GM23248 (cell line): ENCODE data around the gene SEC61B. TPM values are rescaled to one million over a fixed set of nuclear protein-coding genes. Genes with fewer than 3 reads are reported as not detected.
"Not testable (repeated sequence)": the region's sequence is repeated elsewhere in the genome, so short reads cannot be mapped to it uniquely, and the experiment has no call there.

Experiments
- DNase-seq: peaks from one replicate; pipeline ENCODE4 v3.0.0-alpha.2; 2015
- H2AFZ ChIP-seq: fragments of 200-600 bp; sonication (generic); 2 replicates; pipeline ENCODE4 v1.6.1; 2016; ENCODE audit warnings: antibody characterized with exemption
- H3F3A ChIP-seq: fragments of 200-600 bp; sonication (generic); 2 replicates; pipeline ENCODE4 v1.6.1; 2016; ENCODE audit warnings: mild to moderate bottlenecking, antibody characterized with exemption, mixed run types; ENCODE audit not compliant: insufficient read depth
- H3K27ac ChIP-seq: fragments of 200-600 bp; sonication (generic); 2 replicates; pipeline ENCODE4 v1.5.1; 2016; ENCODE audit warnings: mild to moderate bottlenecking
- H3K27me3 ChIP-seq: fragments of 200-600 bp; sonication (generic); replicated peaks from 2 replicates; pipeline ENCODE4 v1.6.1; 2016; ENCODE audit warnings: mild to moderate bottlenecking; ENCODE audit not compliant: insufficient read depth
- H3K36me3 ChIP-seq: fragments of 200-600 bp; sonication (generic); 2 replicates; pipeline ENCODE4 v1.6.1; 2016; ENCODE audit warnings: low read depth, mild to moderate bottlenecking
- H3K4me1 ChIP-seq: fragments of 200-600 bp; sonication (generic); 2 replicates; pipeline ENCODE4 v1.6.1; 2016; ENCODE audit warnings: mild to moderate bottlenecking; ENCODE audit not compliant: insufficient read depth
- H3K4me2 ChIP-seq: fragments of 200-600 bp; sonication (generic); one replicate; pipeline ENCODE4 v1.6.1; 2016; ENCODE audit warnings: mild to moderate bottlenecking; ENCODE audit not compliant: unreplicated experiment
- H3K4me3 ChIP-seq: fragments of 200-600 bp; sonication (generic); 2 replicates; pipeline ENCODE4 v1.5.1; 2016; ENCODE audit warnings: mild to moderate bottlenecking
- H3K79me2 ChIP-seq: fragments of 200-600 bp; sonication (generic); 2 replicates; pipeline ENCODE4 v1.6.1; 2016; ENCODE audit warnings: mild to moderate bottlenecking; ENCODE audit not compliant: insufficient read depth
- H3K9ac ChIP-seq: fragments of 200-600 bp; sonication (generic); 2 replicates; pipeline ENCODE4 v1.6.1; 2016; ENCODE audit warnings: mild to moderate bottlenecking
- H3K9me2 ChIP-seq: fragments of 200-600 bp; sonication (generic); 2 replicates; pipeline ENCODE4 v1.6.1; 2016; ENCODE audit warnings: mixed run types, mild to moderate bottlenecking, moderate library complexity; ENCODE audit not compliant: insufficient read depth
- H3K9me3 ChIP-seq: fragments of 200-600 bp; sonication (generic); one replicate; pipeline ENCODE4 v1.6.1; 2017; ENCODE audit warnings: low read depth
- H4K20me1 ChIP-seq: fragments of 200-600 bp; sonication (generic); 2 replicates; pipeline ENCODE4 v1.6.0; 2016; ENCODE audit not compliant: insufficient read depth
- EZH2 ChIP-seq: fragments of 200-600 bp; sonication (generic); IDR thresholded peaks from 2 replicates; pipeline ENCODE4 v1.6.1; 2018; ENCODE audit warnings: antibody characterized with exemption, mild to moderate bottlenecking; ENCODE audit not compliant: insufficient read depth, poor library complexity, severe bottlenecking
- EZH2phosphoT487 ChIP-seq: fragments of 200-600 bp; sonication (generic); IDR thresholded peaks from 2 replicates; pipeline ENCODE4 v1.6.1; 2018; ENCODE audit warnings: antibody characterized with exemption, moderate library complexity, mild to moderate bottlenecking, low read depth; ENCODE audit not compliant: insufficient read depth
- WGBS, 2 experiments: methylation state at CpG; one replicate each; pipeline ENCODE4 v1.1.6; 2015 to 2017; ENCODE audit warnings: low lambda C conversion rate in 2 of 2, low coverage in 1 of 2; ENCODE audit errors: missing lambda C conversion rate in 2 of 2; 5-methylcytosine and 5-hydroxymethylcytosine counted together
- in situ Hi-C: fragments of 300-500 bp; cut with MboI; formaldehyde crosslinking; loops from 2 replicates; pipeline ENCODE4 v1.15.0; 2020
- polyA plus RNA-seq: library from polyadenylated mRNA; unstranded; fragments of >200 nt; fragmentation: Nextera tagmentation; extraction: Ambion mirVana; gene quantifications from 2 replicates; pipeline ENCODE4 v1.2.1, GENCODE V29; 2016
- total RNA-seq: library from RNA; depleted of rRNA; stranded (reverse); fragments of >200 nt; shearing (Covaris generic); gene quantifications from 2 replicates; pipeline ENCODE4 v1.2.3, GENCODE V29; 2014

The SEC61B gene
- total and polyA plus RNA-seq, 2 experiments from 2014 or later = 127 to 428 TPM

GRCh38 chr9:99231711-99232110, 9.6 kb downstream of the SEC61B start:
- in situ Hi-C loops = no loop called here
- Histone ChIP-seq H4K20me1 (peaks cover 3% of the 10 kb centered on the region; the same call in 1 of the 2 replicates), H3K27ac (no peak overlapping the region), H3K9me2 (no peaks in the 10 kb centered on the region), H3K9ac (no peak overlapping the region), H3K4me3 (no peak overlapping the region), H3K4me1 (no peaks in the 10 kb centered on the region), H3K4me2 (no peak overlapping the region), H2AFZ (no peak overlapping the region), H3K9me3 (no peaks in the 10 kb centered on the region), H3K36me3 (peaks cover 60% of the 10 kb centered on the region), H3K79me2 (peaks cover 51% of the 10 kb centered on the region), H3F3A (peaks cover 34% of the 10 kb centered on the region; the same call in 1 of the 2 replicates), H3K27me3 (no peaks in the 10 kb centered on the region)
- no peak for TF ChIP-seq EZH2
- TF ChIP-seq EZH2phosphoT487 = no peak
- DNase-seq = peak; percentile 47
- WGBS, 2 experiments = 49 to 62% methylated on average over 2 of the region's 2 CpGs

DNA sequence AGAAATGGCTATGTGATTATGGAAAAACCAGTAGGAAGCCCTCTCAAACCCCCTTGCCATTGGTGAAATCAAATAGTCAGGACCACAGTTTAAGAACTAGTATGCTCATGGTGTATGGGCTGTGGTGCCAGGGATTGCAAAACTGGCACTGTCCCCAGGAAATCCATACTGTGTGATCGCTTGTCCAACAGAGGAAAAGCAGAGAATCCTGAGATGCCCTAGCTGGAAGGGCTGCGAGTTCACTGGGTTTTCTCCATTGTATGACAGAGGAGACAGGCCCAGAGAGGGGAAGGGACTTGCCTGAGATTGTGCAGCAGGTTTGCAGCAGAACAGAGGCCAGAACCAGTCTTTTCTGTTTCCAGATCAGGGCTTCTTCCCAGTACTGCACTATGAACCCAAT, 12.5 kb downstream of the SEC61B start:
- H3F3A ChIP-seq = peaks cover 47% of the 10 kb centered on the region
- WGBS, 2 experiments = 100% methylated on average over 2 of the region's 2 CpGs
- H4K20me1 ChIP-seq = peaks cover 3% of the 10 kb centered on the region; the same call in 1 of the 2 replicates
- H3K27ac ChIP-seq = no peak overlapping the region
- H3K36me3 ChIP-seq = peaks cover 42% of the 10 kb centered on the region
- no peak overlapping the region for H3K4me3 ChIP-seq
- H3K9me3 ChIP-seq = no peaks in the 10 kb centered on the region
- no peak overlapping the region for H3K9ac ChIP-seq
- no peak for TF ChIP-seq EZH2
- TF ChIP-seq EZH2phosphoT487 = no peak
- peaks cover 22% of the 10 kb centered on the region; the same call in 1 of the 2 replicates for H3K79me2 ChIP-seq
- DNase-seq = no peak
- H3K27me3 ChIP-seq = no peaks in the 10 kb centered on the region
- peaks cover 9% of the 10 kb centered on the region for H3K4me1 ChIP-seq
- no peaks in the 10 kb centered on the region for H3K9me2 ChIP-seq
- in situ Hi-C loops = no loop called here
- no peak overlapping the region for H2AFZ ChIP-seq
- H3K4me2 ChIP-seq = no peak overlapping the region

DNA sequence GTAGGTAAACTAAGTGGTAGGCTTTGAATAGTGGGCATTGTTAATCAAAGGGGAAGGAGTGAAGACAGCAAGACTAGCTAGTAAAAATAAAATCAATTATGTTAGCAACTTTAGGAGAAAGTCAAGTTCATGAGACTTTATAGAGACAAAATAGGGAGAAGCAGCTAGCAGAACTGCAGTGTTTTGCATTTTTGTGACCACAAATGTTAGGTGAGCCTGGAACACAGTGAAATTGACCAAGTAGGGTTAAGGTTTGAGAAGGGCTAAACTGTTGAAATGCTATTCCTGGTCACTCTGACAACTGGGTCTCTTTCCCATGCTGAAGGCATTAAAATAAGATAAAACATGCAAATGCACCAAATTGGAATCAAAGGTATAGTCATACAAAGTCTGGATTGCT, 13.0 kb downstream of the SEC61B start:
- H3K27ac ChIP-seq = no peak overlapping the region
- H3K9me2 ChIP-seq = no peaks in the 10 kb centered on the region
- no peaks in the 10 kb centered on the region for H3K9me3 ChIP-seq
- TF ChIP-seq EZH2phosphoT487 (no peak), EZH2 (no peak)
- no peak overlapping the region for H3K4me3 ChIP-seq
- H4K20me1 ChIP-seq = peaks cover 3% of the 10 kb centered on the region; the same call in 1 of the 2 replicates
- peaks cover 51% of the 10 kb centered on the region for H3F3A ChIP-seq
- no peaks in the 10 kb centered on the region for H3K27me3 ChIP-seq
- H3K9ac ChIP-seq = no peak overlapping the region
- in situ Hi-C loops = no loop called here
- DNase-seq = no peak
- H3K79me2 ChIP-seq = peaks cover 17% of the 10 kb centered on the region; the same call in 1 of the 2 replicates
- peaks cover 37% of the 10 kb centered on the region for H3K36me3 ChIP-seq
- no peak overlapping the region for H2AFZ ChIP-seq
- H3K4me1 ChIP-seq = peaks cover 13% of the 10 kb centered on the region
- no peak overlapping the region for H3K4me2 ChIP-seq

DNA sequence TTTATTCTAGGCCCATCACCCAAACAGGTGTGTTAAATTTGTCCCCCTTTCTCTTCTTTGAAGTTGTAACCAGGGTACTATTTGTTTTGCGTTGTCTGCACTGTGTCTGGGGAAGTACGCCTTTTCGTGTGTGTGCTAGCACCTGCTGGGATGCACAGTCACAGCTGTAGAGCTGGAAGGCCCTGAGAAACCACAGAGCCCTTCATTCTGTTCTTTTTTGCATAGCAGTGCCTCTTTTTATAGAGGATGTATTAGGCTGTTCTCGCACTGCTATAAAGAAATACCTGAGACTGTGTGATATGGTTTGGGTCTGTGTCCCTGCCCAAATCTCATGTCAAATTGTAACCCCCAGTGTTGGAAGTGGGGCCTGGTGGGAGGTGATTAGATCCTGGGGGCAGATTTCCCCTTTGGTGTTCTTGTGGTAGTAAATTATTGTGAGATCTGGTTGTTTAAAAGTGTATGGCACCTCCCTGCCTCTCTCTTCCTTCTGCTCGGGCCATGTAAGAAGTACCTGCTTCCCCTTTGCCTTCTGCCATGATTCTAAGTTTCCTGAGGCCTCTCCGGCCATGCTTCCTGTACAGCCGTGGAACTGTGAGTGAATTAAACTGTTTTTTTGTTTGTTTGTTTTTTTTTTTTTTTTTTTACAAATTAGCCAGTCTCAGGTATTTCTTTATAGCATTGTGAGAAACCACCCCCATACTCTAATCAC, 14.0 kb downstream of the SEC61B start:
- H3F3A ChIP-seq = peaks cover 43% of the 10 kb centered on the region
- H3K27ac ChIP-seq = no peak overlapping the region
- no peak overlapping the region for H3K9ac ChIP-seq
- no peaks in the 10 kb centered on the region for H3K9me3 ChIP-seq
- in situ Hi-C loops = no loop called here
- peaks cover 3% of the 10 kb centered on the region; the same call in 1 of the 2 replicates for H4K20me1 ChIP-seq
- H3K4me2 ChIP-seq = no peak overlapping the region
- TF ChIP-seq EZH2phosphoT487 (no peak), EZH2 (no peak)
- DNase-seq = no peak
- H3K79me2 ChIP-seq = 0 out of 2 replicates have a peak, but pooled peaks cover 7% of the 10 kb centered on the region
- H3K4me1 ChIP-seq = peaks cover 17% of the 10 kb centered on the region
- no peak overlapping the region for H3K4me3 ChIP-seq
- H3K36me3 ChIP-seq = peaks cover 27% of the 10 kb centered on the region
- no peaks in the 10 kb centered on the region for H3K27me3 ChIP-seq
- WGBS, 2 experiments = 83 to 85% methylated on average over 7 of the region's 7 CpGs
- no peaks in the 10 kb centered on the region for H3K9me2 ChIP-seq
- H2AFZ ChIP-seq = no peak overlapping the region

GRCh38 chr9:99237356-99237755, 15.3 kb downstream of the SEC61B start:
- H3K79me2 ChIP-seq = no peaks in the 10 kb centered on the region
- peaks cover 17% of the 10 kb centered on the region for H3K4me1 ChIP-seq
- H3K4me3 ChIP-seq = no peak overlapping the region
- no peak overlapping the region for H2AFZ ChIP-seq
- no peak overlapping the region for H3K4me2 ChIP-seq
- no peaks in the 10 kb centered on the region for H3K9me3 ChIP-seq
- no peaks in the 10 kb centered on the region for H3K9me2 ChIP-seq
- no peak overlapping the region for H3K9ac ChIP-seq
- no peak for DNase-seq
- no peak overlapping the region for H3K27ac ChIP-seq
- peaks cover 3% of the 10 kb centered on the region; the same call in 1 of the 2 replicates for H4K20me1 ChIP-seq
- peaks cover 36% of the 10 kb centered on the region for H3F3A ChIP-seq
- H3K27me3 ChIP-seq = no peaks in the 10 kb centered on the region
- peaks cover 14% of the 10 kb centered on the region for H3K36me3 ChIP-seq
- in situ Hi-C loops = no loop called here
- TF ChIP-seq EZH2phosphoT487 (no peak), EZH2 (no peak)

- Histone ChIP-seq H3K4me1 (peaks cover 17% of the 10 kb centered on the region), H3F3A (peaks cover 31% of the 10 kb centered on the region)
- H4K20me1 ChIP-seq, H3K9ac ChIP-seq, in situ Hi-C loops, H3K27me3 ChIP-seq, H3K9me2 ChIP-seq, H3K36me3 ChIP-seq, DNase-seq, H3K9me3 ChIP-seq, H3K79me2 ChIP-seq, H2AFZ ChIP-seq, H3K4me3 ChIP-seq, H3K4me2 ChIP-seq, H3K27ac ChIP-seq: not testable (repeated sequence)
- 91 to 92% methylated on average over 4 of the region's 4 CpGs for WGBS, 2 experiments
Measured at GRCh38 chr9:99237849-99238248, 15.8 kb downstream of the SEC61B start.
